Loucy (cell line): ENCODE data around the gene CBFB.
"Not testable (repeated sequence)": the region's sequence is repeated elsewhere in the genome, so short reads cannot be mapped to it uniquely, and the experiment has no call there.

ENCODE experiments used
- H2AFZ ChIP-seq: fragments of 200-600 bp; sonication (generic); 2 replicates; pipeline ENCODE4 v1.6.0; 2016; ENCODE audit warnings: antibody characterized with exemption, mild to moderate bottlenecking, low read length, moderate library complexity
- H3F3A ChIP-seq: fragments of 200-600 bp; 2 replicates; pipeline ENCODE4 v1.6.0; 2016; ENCODE audit warnings: antibody characterized with exemption, low read depth, mild to moderate bottlenecking
- H3K27me3 ChIP-seq: fragments of 200-600 bp; sonication (generic); 2 replicates; pipeline ENCODE4 v1.6.1; 2014; ENCODE audit warnings: low read length, mild to moderate bottlenecking; ENCODE audit not compliant: insufficient read depth, poor library complexity, severe bottlenecking
- H3K36me3 ChIP-seq: fragments of 200-600 bp; sonication (generic); 2 replicates; pipeline ENCODE4 v1.6.1; 2016; ENCODE audit warnings: low read length; ENCODE audit not compliant: insufficient read depth
- H3K4me1 ChIP-seq: fragments of 200-600 bp; sonication (generic); 2 replicates; pipeline ENCODE4 v1.5.1; 2014; ENCODE audit warnings: low read length, mild to moderate bottlenecking; ENCODE audit not compliant: insufficient read depth, poor library complexity, severe bottlenecking
- H3K4me2 ChIP-seq: fragments of 200-600 bp; sonication (generic); 2 replicates; pipeline ENCODE4 v1.6.0; 2014; ENCODE audit warnings: antibody characterized with exemption, low read length, low read depth, mild to moderate bottlenecking; ENCODE audit not compliant: poor library complexity, severe bottlenecking
- H3K4me3 ChIP-seq: fragments of 200-600 bp; sonication (generic); 2 replicates; pipeline ENCODE4 v1.5.1; 2014; ENCODE audit warnings: low read length, mild to moderate bottlenecking, mixed read lengths; ENCODE audit not compliant: poor library complexity, severe bottlenecking
- H3K79me2 ChIP-seq: fragments of 200-600 bp; sonication (generic); 2 replicates; pipeline ENCODE4 v1.6.1; 2014; ENCODE audit warnings: low read length; ENCODE audit not compliant: insufficient read depth
- H3K9ac ChIP-seq: fragments of 200-600 bp; sonication (generic); 2 replicates; pipeline ENCODE4 v1.6.0; 2014; ENCODE audit warnings: mild to moderate bottlenecking, low read depth, low read length, moderate library complexity; ENCODE audit not compliant: poor library complexity, severe bottlenecking
- H3K9me2 ChIP-seq: fragments of 200-600 bp; sonication (generic); replicated peaks from 2 replicates; pipeline ENCODE4 v1.6.1; 2016; ENCODE audit warnings: low read depth, low read length, mixed read lengths
- H3K9me3 ChIP-seq: fragments of 200-600 bp; sonication (generic); 2 replicates; pipeline ENCODE4 v1.6.1; 2014; ENCODE audit warnings: mild to moderate bottlenecking, antibody characterized with exemption, low read length, low read depth; ENCODE audit not compliant: insufficient read depth
- H4K20me1 ChIP-seq: fragments of 200-600 bp; sonication (generic); 2 replicates; pipeline ENCODE4 v1.6.0; 2014; ENCODE audit warnings: antibody characterized with exemption, low read length, mild to moderate bottlenecking; ENCODE audit not compliant: insufficient read depth, poor library complexity, severe bottlenecking
- CTCF ChIP-seq: fragments of 200-600 bp; sonication (generic); conservative IDR thresholded peaks from 2 replicates; pipeline ENCODE4 v1.5.1; 2014; ENCODE audit warnings: mild to moderate bottlenecking, antibody characterized with exemption, low read length
- EZH2phosphoT487 ChIP-seq: fragments of 200-600 bp; IDR thresholded peaks from 2 replicates; pipeline ENCODE4 v1.6.1; 2018; ENCODE audit warnings: antibody characterized with exemption, mild to moderate bottlenecking, moderate library complexity, borderline replicate concordance

Gene CBFB

GRCh38 chr16:66986559-66986958 is 42.4 kb upstream of the CBFB start:
- Histone ChIP-seq H3K9ac (no peak overlapping the region), H4K20me1 (no peaks in the 10 kb centered on the region), H3K9me2 (no peaks in the 10 kb centered on the region), H3K79me2 (no peaks in the 10 kb centered on the region), H3K4me1 (no peaks in the 10 kb centered on the region), H3K36me3 (no peaks in the 10 kb centered on the region), H3K27me3 (no peaks in the 10 kb centered on the region), H3K9me3 (no peaks in the 10 kb centered on the region), H3F3A (no peaks in the 10 kb centered on the region), H3K4me2 (no peak overlapping the region), H3K4me3 (no peak overlapping the region), H2AFZ (no peak overlapping the region)
- TF ChIP-seq EZH2phosphoT487 (no peak), CTCF (no peak)

- H3K36me3 ChIP-seq: no peaks in the 10 kb centered on the region
- no peak within 1 kb of the TSS for H3K4me3 ChIP-seq
- H3K4me2 ChIP-seq: no peak within 1 kb of the TSS
Measured at GRCh38 chr16:66988197-66988788, 40.7 kb upstream of the CBFB start, which contains the start of gene CES4A. Gene CES4A (plus strand): TSS chr16:66988589. CDS start chr16:66988773, 184 bp downstream.

GRCh38 chr16:66991545-66992077 is 37.3 kb upstream of the CBFB start:
- Histone ChIP-seq H3K79me2 (no peaks in the 10 kb centered on the region), H3K4me1 (no peaks in the 10 kb centered on the region), H3K27me3 (no peaks in the 10 kb centered on the region), H3F3A (no peaks in the 10 kb centered on the region), H3K4me2 (no peak overlapping the region), H3K9ac (no peak overlapping the region), H3K9me2 (no peaks in the 10 kb centered on the region), H4K20me1 (no peaks in the 10 kb centered on the region), H3K9me3 (no peaks in the 10 kb centered on the region), H3K4me3 (no peak overlapping the region), H2AFZ (no peak overlapping the region), H3K36me3 (no peaks in the 10 kb centered on the region)
- TF ChIP-seq CTCF: no peak

More at GRCh38 chr16:66988197-66988788, 40.7 kb upstream of the CBFB start, which contains the start of gene CES4A:
- Histone ChIP-seq H3K9me2 (no peaks in the 10 kb centered on the region), H3K27me3 (no peaks in the 10 kb centered on the region), H3K9ac (no peak within 1 kb of the TSS), H3F3A (no peaks in the 10 kb centered on the region), H3K79me2 (no peaks in the 10 kb centered on the region), H4K20me1 (no peaks in the 10 kb centered on the region), H3K9me3 (no peaks in the 10 kb centered on the region), H2AFZ (no peak within 1 kb of the TSS), H3K4me1 (no peaks in the 10 kb centered on the region)
- no peak for TF ChIP-seq EZH2phosphoT487
- no peak for TF ChIP-seq CTCF

GRCh38 chr16:66993558-66993957 is 35.4 kb upstream of the CBFB start:
- not testable (repeated sequence) for H3K36me3 ChIP-seq, H3K4me3 ChIP-seq, H3K9me3 ChIP-seq, H3K4me1 ChIP-seq, H2AFZ ChIP-seq, H3F3A ChIP-seq, H3K4me2 ChIP-seq, H3K27me3 ChIP-seq, H3K79me2 ChIP-seq, H3K9me2 ChIP-seq, H4K20me1 ChIP-seq, H3K9ac ChIP-seq
